NB4 (cell line): Measurements from ENCODE around the gene EZR.
A peak's percentile ranks its signal among the peaks of the same experiment; 100 is the strongest.

Source experiments
- DNase-seq: peaks from one replicate; pipeline ENCODE4 v3.0.0; 2010; ENCODE audit warnings: low read depth
- H3K4me3 ChIP-seq: one replicate; pipeline ENCODE4 v1.5.1; 2011; ENCODE audit warnings: mild to moderate bottlenecking, low read depth, low read length, moderate library complexity
- CTCF ChIP-seq: IDR thresholded peaks from one replicate; pipeline ENCODE4 v1.5.1; 2012; ENCODE audit warnings: low read depth, low read length
- MYC ChIP-seq: IDR thresholded peaks from 2 replicates; pipeline ENCODE4 v1.6.1; 2011; ENCODE audit warnings: low read depth, low read length
- POLR2A ChIP-seq: IDR thresholded peaks from 2 replicates; pipeline ENCODE4 v1.6.1; 2011; ENCODE audit warnings: mild to moderate bottlenecking; ENCODE audit not compliant: insufficient read length; ENCODE audit errors: extremely low read depth
- TF ChIP-seq, protein P1 (sequence below): IDR thresholded peaks from 2 replicates; pipeline ENCODE4 v1.6.1; 2011; ENCODE audit warnings: low read depth, low read length

Gene EZR

DNA sequence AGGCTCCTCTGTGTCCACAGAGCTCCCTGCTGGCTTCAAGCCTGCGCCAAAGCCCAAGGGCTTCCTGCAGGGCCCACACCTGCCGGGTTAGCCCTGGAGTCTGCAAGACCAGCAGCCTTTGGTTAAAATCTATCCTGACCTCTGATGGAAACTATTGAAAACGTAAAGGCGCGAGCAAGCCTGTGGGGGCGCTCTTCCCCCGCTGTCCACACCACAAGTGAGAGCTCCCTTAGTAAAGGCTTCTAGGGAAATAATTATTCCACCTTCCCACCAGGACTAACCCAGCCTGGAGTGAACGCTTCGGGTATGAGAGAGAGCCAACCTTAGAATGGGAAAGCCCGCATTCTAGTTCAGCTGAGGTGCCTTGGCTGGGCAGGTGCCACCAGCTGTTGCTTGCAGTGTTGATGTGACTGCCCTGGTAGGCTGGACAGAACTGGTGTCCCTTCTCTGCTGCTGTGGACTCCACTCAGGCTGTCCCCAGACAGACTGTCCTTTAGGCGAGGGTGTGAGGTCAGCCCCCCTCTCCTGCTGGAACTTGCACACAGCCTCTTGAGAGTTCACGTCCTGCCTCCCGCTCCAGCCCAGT, 100.6 kb downstream of the EZR start:
- peak; percentile 62 for DNase-seq
- TF ChIP-seq, protein P1, sequence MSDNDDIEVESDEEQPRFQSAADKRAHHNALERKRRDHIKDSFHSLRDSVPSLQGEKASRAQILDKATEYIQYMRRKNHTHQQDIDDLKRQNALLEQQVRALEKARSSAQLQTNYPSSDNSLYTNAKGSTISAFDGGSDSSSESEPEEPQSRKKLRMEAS: no peak
- peak; percentile 82 for TF ChIP-seq CTCF
- H3K4me3 ChIP-seq: no peak overlapping the region

GRCh38 chr6:158717341-158718330, 101.5 kb downstream of the EZR start:
- no peak for DNase-seq
- no peak overlapping the region for H3K4me3 ChIP-seq
- TF ChIP-seq, protein P1: no peak
- TF ChIP-seq POLR2A (no peak), CTCF (no peak), MYC (no peak)
